OCI-LY3 (cell line): ENCODE data around the gene ZNF570.

Source experiments
- EZH2phosphoT487 ChIP-seq: fragments of 200-600 bp; shearing (Covaris generic); IDR thresholded peaks from 2 replicates; pipeline ENCODE4 v1.6.1; 2018; ENCODE audit warnings: antibody characterized with exemption, mixed run types, low read depth
- TF ChIP-seq, protein P1 (sequence below): fragments of 200-600, 300-600 bp; sonication (generic); IDR thresholded peaks from 2 replicates; pipeline ENCODE4 v1.5.1; 2014; ENCODE audit warnings: antibody characterized with exemption, low read length, low read depth

- TF ChIP-seq, protein P1, sequence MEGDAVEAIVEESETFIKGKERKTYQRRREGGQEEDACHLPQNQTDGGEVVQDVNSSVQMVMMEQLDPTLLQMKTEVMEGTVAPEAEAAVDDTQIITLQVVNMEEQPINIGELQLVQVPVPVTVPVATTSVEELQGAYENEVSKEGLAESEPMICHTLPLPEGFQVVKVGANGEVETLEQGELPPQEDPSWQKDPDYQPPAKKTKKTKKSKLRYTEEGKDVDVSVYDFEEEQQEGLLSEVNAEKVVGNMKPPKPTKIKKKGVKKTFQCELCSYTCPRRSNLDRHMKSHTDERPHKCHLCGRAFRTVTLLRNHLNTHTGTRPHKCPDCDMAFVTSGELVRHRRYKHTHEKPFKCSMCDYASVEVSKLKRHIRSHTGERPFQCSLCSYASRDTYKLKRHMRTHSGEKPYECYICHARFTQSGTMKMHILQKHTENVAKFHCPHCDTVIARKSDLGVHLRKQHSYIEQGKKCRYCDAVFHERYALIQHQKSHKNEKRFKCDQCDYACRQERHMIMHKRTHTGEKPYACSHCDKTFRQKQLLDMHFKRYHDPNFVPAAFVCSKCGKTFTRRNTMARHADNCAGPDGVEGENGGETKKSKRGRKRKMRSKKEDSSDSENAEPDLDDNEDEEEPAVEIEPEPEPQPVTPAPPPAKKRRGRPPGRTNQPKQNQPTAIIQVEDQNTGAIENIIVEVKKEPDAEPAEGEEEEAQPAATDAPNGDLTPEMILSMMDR: no peak
- no peak for TF ChIP-seq EZH2phosphoT487
Measured at GRCh38 chr19:37507167-37507464, 38.0 kb downstream of the ZNF570 start.
